ENCODE results near the gene PCDH7. TPM values are rescaled to one million over a fixed set of nuclear protein-coding genes. Genes with fewer than 3 reads are reported as not detected.

PCDH7 gene
- total and polyA plus RNA-seq, 11 donors, result 9.4 to 166 (median 89.8) TPM

DNA sequence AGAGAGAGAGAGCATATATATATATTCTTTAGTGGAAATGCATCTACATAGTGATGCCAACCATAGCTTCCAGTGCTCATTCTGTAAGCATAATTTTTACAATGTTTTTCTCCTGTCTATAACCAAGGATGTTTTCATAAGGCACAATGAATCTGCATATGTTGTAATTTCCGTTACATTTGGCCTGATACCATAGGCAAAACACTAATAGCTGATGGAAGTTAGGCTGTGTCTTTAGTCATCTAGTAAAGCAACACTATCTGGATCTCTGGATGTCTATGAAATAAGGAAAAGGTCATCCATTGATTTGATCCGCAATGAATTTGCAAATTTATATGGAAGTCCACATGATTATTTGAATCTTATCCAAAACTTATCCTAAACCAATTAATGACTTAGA lies 8.1 kb downstream of the PCDH7 start:
- Histone ChIP-seq H3K9me3 (no peaks in the 10 kb centered on the region), H3K27me3 (peaks cover 0 to 12% (median 0%) of the 10 kb centered on the region in 9 donors), H3K4me3 (no peak overlapping the region), H3K4me1 (no peaks in the 10 kb centered on the region), H3K27ac (no peak overlapping the region), H3K36me3 (no peaks in the 10 kb centered on the region)
- 78 to 85% (median 83%) methylated on average over 2 of the region's 2 CpGs for WGBS, 4 donors
- intact Hi-C loops (cut with DNase I), result loop anchor here in 3 of 10 donors (10.0 kb wide), 3 partner anchors 206 to 296 kb away; no protein-coding TSS in a partner anchor
- DNase-seq, result no peak
- no peak for ATAC-seq
- no peak for TF ChIP-seq POLR2A (IDR thresholded peaks at IDR 0.05)
- TF ChIP-seq, protein P1, sequence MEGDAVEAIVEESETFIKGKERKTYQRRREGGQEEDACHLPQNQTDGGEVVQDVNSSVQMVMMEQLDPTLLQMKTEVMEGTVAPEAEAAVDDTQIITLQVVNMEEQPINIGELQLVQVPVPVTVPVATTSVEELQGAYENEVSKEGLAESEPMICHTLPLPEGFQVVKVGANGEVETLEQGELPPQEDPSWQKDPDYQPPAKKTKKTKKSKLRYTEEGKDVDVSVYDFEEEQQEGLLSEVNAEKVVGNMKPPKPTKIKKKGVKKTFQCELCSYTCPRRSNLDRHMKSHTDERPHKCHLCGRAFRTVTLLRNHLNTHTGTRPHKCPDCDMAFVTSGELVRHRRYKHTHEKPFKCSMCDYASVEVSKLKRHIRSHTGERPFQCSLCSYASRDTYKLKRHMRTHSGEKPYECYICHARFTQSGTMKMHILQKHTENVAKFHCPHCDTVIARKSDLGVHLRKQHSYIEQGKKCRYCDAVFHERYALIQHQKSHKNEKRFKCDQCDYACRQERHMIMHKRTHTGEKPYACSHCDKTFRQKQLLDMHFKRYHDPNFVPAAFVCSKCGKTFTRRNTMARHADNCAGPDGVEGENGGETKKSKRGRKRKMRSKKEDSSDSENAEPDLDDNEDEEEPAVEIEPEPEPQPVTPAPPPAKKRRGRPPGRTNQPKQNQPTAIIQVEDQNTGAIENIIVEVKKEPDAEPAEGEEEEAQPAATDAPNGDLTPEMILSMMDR (IDR thresholded peaks at IDR 0.05), result no peak

DNA sequence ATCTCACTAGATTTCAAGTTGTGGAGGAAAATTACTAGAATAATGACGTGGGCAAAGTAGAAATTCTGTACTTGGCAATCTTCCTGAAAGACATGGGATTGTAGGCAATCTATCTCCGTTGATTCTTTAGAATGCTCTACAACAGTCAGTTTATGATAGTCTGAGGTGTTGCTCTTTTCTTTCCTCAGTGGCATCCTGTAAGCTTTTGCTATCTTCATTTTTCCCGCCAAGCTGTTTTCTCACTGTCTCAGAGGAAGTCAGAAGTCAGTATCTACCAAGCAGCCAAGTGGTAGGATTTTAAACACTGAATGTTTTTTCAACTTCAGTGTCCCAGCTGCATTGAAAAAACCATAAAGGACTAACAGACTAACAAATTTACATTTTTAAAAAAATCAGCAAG lies 23.7 kb downstream of the PCDH7 start:
- TF ChIP-seq, protein P1 (IDR thresholded peaks at IDR 0.05), result no peak
- no peak for TF ChIP-seq POLR2A (IDR thresholded peaks at IDR 0.05)
- Histone ChIP-seq H3K27ac (peak overlapping the region in 1 of 12 donors; percentile 62), H3K36me3 (no peaks in the 10 kb centered on the region), H3K4me3 (no peak overlapping the region), H3K4me1 (peaks cover 0 to 27% (median 6%) of the 10 kb centered on the region in 12 donors), H3K9me3 (no peaks in the 10 kb centered on the region), H3K27me3 (no peaks in the 10 kb centered on the region)
- intact Hi-C loops (cut with DNase I), result loop anchor here in 1 of 10 donors (10.0 kb wide), 1 partner anchor 201 kb away; no protein-coding TSS in a partner anchor
- DNase-seq, result no peak
- ATAC-seq, result no peak
- 25 to 54% (median 33%) methylated on average over 3 of the region's 3 CpGs for WGBS, 4 donors

GRCh38 chr4:30744386-30744785 lies 24.2 kb downstream of the PCDH7 start:
- H3K27me3 ChIP-seq, result no peaks in the 10 kb centered on the region
- no peaks in the 10 kb centered on the region for H3K36me3 ChIP-seq
- H3K4me3 ChIP-seq, result no peak overlapping the region
- peaks cover 0 to 27% (median 6%) of the 10 kb centered on the region in 12 donors for H3K4me1 ChIP-seq
- intact Hi-C loops (cut with DNase I), result loop anchor here in 1 of 10 donors (10.0 kb wide), 1 partner anchor 200 kb away; no protein-coding TSS in a partner anchor
- no peak for DNase-seq
- TF ChIP-seq, protein P1 (IDR thresholded peaks at IDR 0.05), result no peak
- TF ChIP-seq POLR2A (IDR thresholded peaks at IDR 0.05), result no peak
- ATAC-seq, result peak; percentile 39 to 72 (median 54)
- H3K27ac ChIP-seq, result peak overlapping the region in 5 of 12 donors; percentile 6 to 62 (median 28)
- no peaks in the 10 kb centered on the region for H3K9me3 ChIP-seq

GRCh38 chr4:30744957-30745640 lies 24.9 kb downstream of the PCDH7 start:
- Histone ChIP-seq H3K27me3 (no peaks in the 10 kb centered on the region), H3K4me3 (no peak overlapping the region), H3K9me3 (no peaks in the 10 kb centered on the region), H3K4me1 (peaks cover 0 to 27% (median 6%) of the 10 kb centered on the region in 12 donors), H3K36me3 (no peaks in the 10 kb centered on the region), H3K27ac (peak overlapping the region in 5 of 12 donors; percentile 8 to 62 (median 28))
- intact Hi-C loops (cut with DNase I), result loop anchor here in 1 of 10 donors (10.0 kb wide), 1 partner anchor 200 kb away; no protein-coding TSS in a partner anchor
- WGBS, 4 donors, result 31 to 36% (median 33%) methylated on average over 4 of the region's 4 CpGs
- ATAC-seq (peak; percentile 76 to 92 (median 89)), DNase-seq (no peak)
- TF ChIP-seq POLR2A (IDR thresholded peaks at IDR 0.05), result no peak
- TF ChIP-seq, protein P1 (IDR thresholded peaks at IDR 0.05), result no peak

Data from heart left ventricle (tissue), 16 donors.